GM18873 (cell line): Measurements from ENCODE around the gene ZNF235.
"Not testable (repeated sequence)": the region's sequence is repeated elsewhere in the genome, so short reads cannot be mapped to it uniquely, and the experiment has no call there.

Experiments
- ATAC-seq: cut with Tn5 transposase; IDR thresholded peaks from one replicate; pipeline ENCODE4 v1.9.1; 2021; ENCODE audit warnings: mild to moderate bottlenecking, moderate library complexity, moderate number of reproducible peaks; ENCODE audit not compliant: unreplicated experiment, low FRiP score

The ZNF235 gene

DNA sequence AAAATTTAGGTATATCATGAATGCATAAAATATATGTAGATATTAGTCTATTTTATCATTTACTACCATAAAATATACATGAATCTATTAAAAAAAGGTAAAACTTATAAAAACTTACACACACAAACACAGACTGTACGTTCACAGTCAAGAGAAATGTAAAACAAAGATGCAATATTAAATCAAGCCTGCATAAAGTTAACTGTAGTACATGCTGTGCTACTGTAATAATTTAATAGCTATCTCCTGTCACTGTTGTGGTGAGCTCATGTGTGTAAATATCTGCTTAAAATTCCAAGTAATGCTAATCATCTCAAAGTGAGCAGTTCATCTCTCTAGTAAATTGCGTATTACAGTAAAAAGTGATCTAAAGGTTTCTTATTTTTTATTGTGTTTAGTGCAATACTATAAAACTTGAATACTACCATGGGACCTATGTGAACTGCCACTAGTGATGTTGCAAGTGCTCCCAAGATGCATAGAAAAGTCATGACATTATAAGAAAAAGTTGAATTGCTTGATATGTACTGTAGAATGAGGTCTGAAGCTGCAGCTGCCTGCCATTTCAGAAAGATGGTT, 45.9 kb downstream of the ZNF235 start:
- ATAC-seq, result no peak

DNA sequence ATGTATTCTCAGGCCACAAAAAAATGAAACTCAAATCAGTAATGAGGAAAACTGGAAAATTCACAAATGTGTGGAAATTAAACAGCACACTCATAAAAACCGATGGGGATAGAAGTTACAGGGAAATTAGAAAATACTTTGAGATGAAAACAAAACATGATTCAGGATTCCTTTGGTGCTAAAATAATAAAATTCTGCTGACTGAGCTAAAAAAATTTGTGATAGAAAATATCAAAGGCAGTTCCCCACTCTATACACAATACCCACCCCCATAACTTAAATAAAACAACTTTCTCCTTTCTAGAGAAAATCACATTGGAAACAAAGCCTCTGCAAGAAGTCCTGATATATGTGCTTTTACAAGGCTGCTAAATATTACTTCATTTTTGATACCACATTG, 46.7 kb downstream of the ZNF235 start:
- ATAC-seq, result no peak

DNA sequence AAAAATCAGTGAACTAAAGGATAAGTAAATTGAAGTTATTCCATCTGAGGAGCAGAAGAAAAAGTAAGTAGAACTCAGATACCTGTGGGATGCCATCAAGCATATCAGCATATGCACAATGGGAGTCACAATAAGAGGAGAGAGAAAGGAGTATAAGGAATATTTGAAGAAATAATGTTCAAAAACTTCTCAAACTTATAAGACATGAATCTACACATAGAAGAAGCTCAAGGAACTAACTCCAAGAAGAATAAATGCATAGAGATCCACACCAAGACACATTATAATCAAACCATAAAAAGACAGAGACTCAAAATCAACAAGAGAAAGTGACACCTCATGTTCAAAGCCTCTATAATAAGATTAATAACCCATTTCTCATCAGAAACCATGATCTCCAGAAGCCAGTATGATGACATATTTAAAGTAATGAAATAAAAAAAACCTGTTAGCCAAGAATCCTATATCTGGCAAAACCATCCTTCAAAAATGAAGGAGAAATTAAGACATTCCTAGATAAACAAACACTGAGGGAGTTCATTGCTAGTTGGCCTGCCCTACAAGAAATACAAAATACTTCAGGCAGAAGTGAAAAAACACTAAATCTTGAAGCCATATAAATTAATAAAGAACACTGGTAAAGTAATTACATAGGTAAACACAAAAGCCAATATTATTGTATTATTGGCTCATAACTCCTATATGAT, 49.0 kb downstream of the ZNF235 start:
- no peak for ATAC-seq

DNA sequence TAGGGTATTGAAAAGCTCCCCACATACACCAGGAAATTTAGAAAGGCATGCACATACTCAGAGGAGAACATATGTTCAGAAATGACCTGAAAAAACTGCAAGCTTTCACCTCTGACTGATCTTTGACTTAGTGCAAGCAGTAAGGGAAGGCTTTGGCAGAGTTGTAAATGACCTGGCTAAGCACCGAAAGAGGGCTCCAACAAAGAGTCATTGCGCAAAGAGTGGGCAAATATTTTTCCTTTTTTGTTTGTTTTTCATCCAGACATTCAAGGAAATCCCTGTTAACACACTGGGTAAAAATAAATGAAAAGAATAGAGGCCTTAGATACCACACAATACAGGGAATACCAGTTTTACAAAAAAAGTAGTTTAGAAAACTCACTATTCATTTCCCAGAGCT, 50.3 kb downstream of the ZNF235 start:
- ATAC-seq, result no peak

DNA sequence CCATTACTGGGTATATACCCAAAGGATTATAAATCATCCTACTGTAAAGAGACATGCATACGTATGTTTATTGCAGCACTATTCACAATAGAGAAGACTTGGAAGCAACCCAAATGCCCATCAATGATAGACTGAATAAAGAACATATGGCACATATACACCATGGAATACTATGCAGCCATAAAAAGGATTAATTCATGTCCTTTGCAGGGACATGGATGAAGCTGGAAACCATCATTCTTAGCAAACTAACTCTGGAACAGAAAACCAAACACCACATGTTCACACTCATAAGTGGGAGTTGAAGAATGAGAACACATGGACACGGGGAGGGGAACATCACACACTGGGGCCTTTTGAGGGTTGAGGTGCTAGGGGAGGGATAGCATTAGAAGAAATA, 51.4 kb downstream of the ZNF235 start:
- not testable (repeated sequence) for ATAC-seq

DNA sequence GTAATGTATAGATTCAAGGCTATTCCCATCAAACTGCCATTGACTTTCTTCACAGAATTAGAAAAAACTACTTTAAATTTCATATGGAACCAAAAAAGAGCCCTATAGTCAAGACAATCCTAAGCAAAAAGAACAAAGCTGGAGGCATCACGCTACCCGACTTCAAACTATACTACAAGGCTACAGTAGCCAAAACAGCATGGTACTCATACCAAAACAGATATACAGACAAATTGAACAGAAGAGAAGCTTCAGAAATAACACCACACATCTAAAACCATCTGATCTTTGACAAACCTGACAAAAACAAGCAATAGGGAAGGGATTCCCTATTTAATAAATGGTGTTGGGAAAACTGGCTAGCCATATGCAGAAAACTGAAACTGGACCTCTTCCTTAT, 52.5 kb downstream of the ZNF235 start:
- ATAC-seq, result not testable (repeated sequence)

DNA sequence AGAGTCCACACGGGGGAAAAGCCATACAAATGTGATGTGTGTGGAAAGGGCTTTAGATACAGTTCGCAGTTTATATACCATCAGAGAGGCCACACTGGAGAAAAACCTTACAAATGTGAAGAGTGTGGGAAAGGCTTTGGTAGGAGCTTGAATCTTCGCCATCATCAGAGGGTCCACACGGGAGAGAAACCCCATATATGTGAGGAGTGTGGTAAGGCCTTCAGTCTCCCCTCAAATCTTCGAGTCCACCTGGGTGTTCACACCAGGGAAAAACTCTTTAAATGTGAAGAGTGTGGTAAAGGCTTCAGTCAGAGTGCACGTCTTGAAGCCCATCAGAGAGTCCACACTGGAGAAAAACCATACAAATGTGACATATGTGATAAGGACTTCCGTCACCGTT, 68.4 kb downstream of the ZNF235 start:
- ATAC-seq, result no peak
